Measurements from ENCODE around the gene BRD7. TPM values are rescaled to one million over a fixed set of nuclear protein-coding genes. Genes with fewer than 3 reads are reported as not detected.

Gene BRD7
- total RNA-seq, 4 donors from 2014 or later = 29.9 to 41.2 (median 38.9) TPM

- DNase-seq (ENCODE audit: low spot score) (no peak), ATAC-seq (ENCODE audit: low FRiP score) (no peak)
- TF ChIP-seq CTCF (IDR thresholded peaks at IDR 0.05) = no peak
These were observed 33.6 kb upstream of the BRD7 start for GRCh38 chr16:50402298-50402895.

- no peak for TF ChIP-seq CTCF (IDR thresholded peaks at IDR 0.05)
- ATAC-seq (ENCODE audit: low FRiP score) (no peak), DNase-seq (ENCODE audit: low spot score) (no peak)
These were observed 32.6 kb upstream of the BRD7 start for GRCh38 chr16:50401355-50401754.

- DNase-seq (ENCODE audit: low spot score) (no peak), ATAC-seq (ENCODE audit: low FRiP score) (no peak)
- no peak for TF ChIP-seq CTCF (IDR thresholded peaks at IDR 0.05)
These were observed 32.2 kb upstream of the BRD7 start for GRCh38 chr16:50400967-50401348.

GRCh38 chr16:50400312-50400966 lies 31.7 kb upstream of the BRD7 start:
- DNase-seq (ENCODE audit: low spot score) = no peak
- TF ChIP-seq CTCF (IDR thresholded peaks at IDR 0.05) = no peak
- ATAC-seq (ENCODE audit: low FRiP score) = no peak

- no peak for DNase-seq (ENCODE audit: low spot score)
- no peak for ATAC-seq (ENCODE audit: low FRiP score)
- TF ChIP-seq CTCF (IDR thresholded peaks at IDR 0.05) = no peak
These were observed 30.6 kb upstream of the BRD7 start for GRCh38 chr16:50399411-50399810.

- ATAC-seq (ENCODE audit: low FRiP score) (no peak), DNase-seq (ENCODE audit: low spot score) (no peak)
- no peak for TF ChIP-seq CTCF (IDR thresholded peaks at IDR 0.05)
These were observed 29.5 kb upstream of the BRD7 start for GRCh38 chr16:50398336-50398735.
